GM21367 (cell line): Measurements from ENCODE around the gene DCTD.

ENCODE experiments used
- ATAC-seq: cut with Tn5 transposase; IDR thresholded peaks from one replicate; pipeline ENCODE4 v1.9.1; 2021; ENCODE audit not compliant: unreplicated experiment

Gene DCTD

DNA sequence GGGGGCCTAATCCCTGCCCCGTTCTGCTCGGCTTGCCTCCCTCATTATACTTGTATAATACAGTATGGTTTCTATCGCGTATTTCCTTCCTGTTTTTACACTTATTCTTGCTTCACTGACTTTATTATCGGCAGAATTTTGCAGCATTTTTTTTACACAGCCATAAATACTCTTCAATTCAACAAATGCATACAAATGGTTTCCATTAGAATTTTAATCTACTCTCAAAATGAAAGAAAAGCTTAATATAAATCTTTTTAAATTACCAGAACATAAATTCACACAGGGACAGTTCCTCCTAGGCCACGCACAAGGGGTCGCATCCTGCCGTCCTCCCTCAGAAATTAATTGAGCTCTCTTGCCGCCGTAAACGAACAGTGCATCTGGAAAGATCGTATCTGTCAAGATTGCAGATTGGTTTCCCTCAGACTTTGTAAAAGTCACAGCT lies 42.9 kb downstream of the DCTD start:
- no peak for ATAC-seq

DNA sequence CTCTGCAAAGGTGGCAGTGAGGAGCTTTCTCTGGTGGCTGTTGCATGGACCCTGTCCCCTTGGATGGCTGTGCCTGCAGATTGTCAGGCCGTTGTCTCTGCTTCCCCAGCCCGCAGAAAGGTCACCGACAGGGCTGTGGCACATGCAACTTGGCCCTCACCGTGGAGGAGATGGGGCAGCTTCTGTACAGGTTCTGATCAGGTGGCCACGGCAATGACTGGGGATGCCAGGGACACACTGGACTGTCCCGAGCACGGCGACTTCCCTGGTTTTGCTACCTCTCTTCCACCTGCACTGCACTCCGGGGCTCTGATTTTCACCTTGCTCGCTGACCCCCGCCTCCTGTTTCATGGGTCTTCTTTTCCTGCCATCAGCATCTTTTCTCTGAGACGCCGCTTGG lies 43.5 kb downstream of the DCTD start:
- no peak for ATAC-seq

DNA sequence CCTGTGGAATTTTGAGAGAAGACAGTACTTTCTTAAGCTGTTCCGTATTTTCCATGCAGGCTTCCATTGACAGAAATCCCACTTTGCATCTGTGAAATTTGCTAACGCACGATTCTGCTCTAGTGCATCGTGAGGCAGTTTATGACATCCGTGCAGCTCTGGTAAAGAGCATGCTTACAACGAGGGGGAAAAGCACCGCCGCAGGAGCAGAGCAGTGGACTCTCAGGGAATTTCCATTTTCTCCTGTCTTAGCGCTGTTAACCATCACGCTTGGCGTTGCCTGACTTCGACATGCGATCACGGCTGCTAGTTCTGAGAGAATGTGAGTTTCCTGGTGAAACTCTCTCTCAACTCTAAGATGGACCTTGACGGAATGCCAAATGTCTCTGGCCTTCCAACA lies 43.9 kb downstream of the DCTD start:
- no peak for ATAC-seq

DNA sequence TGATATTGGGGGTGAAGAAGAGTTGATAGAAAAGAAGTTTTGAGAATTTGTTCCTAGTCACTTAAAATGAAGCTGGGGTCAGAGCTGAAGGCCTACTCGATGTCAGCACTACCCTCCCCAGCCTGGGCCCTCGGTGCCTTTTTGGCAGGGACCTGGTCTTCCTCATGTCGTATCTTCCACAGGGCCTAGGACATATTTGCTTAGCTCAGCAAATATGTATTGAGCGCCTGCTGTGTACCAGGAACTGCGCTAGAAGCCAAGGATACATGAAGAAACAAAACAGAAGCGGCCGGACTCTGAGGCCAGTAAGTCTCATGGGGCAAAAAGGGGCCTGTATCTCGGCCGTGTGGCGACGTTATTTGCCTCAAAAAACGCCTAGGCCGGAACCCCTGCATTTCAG lies 44.3 kb downstream of the DCTD start:
- ATAC-seq: no peak

DNA sequence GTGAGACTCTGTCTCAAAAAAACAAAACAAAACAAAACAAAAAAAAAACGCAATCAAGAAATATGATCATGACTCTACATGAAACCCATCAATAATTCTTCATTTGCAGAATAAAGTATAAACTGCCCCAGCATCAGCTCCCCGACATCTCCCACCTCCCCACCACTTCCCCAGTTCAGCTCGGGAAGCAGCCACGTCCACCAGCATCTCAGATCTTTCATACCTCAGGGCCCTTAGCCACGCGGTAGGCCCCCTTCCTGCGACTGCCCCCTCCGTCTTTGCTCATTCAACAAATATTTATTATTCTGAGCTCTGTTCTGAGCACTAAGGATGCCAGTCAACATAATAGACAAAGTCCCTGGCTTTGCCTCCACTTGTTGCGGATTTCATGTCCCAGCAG lies 45.6 kb downstream of the DCTD start:
- ATAC-seq: no peak

DNA sequence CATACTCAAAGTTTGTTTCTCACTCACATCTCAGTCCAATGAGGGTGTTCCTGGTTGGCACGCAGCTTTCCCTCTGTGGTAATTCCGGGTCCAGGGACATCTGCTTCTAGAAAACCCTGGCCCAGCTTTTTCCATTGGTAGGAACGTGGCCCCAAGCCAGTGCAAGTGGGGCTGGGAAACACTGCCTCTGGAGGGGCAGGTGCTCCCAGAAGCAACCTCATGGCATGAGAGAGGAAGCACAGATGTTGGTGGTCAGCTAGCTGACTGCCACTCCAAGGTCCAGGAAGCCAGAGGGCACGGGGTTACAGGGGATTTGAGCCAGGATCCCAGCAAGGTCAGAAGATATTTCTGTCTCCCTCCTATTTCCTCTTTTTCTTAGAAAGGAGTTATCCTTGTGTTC lies 47.5 kb downstream of the DCTD start:
- ATAC-seq: no peak

DNA sequence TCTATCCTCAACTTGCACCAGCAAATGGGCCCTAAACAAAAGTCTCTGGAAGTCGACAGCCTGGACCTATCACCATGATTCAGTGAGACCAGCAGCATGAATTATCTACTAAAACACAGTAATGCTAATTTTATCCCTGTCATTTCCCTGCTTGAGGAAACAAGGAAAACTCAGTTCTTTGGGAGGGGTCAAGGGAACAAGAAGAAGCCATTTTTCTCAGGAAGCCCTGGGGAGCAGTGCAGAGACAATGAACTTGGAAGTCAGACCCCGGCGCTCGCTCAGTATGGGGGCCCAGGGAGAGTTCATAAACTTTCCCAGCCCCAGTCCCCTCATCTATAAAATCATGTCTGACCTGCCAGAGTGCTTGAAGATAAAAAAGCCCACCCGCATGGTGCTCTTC lies 50.4 kb downstream of the DCTD start:
- ATAC-seq: no peak

DNA sequence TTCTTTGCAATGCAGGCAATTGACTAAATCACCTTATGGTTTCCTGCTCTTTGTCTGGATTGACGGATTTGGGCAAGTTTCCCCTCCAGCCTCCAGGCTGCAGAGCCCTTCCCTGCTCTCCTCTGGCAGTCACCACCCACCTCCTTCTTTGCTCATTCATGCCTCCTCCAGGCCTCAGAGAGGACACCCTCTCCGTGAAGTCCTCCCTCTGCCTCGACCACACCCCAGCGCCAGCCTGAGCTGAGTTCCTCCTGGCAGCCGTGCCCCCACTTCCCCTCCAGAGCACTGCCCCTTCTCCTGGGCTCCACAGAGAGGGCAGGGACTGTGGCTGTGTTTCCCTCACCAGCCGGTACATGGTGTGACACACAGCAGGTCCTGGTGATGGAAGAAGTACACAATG lies 53.7 kb downstream of the DCTD start:
- no peak for ATAC-seq

DNA sequence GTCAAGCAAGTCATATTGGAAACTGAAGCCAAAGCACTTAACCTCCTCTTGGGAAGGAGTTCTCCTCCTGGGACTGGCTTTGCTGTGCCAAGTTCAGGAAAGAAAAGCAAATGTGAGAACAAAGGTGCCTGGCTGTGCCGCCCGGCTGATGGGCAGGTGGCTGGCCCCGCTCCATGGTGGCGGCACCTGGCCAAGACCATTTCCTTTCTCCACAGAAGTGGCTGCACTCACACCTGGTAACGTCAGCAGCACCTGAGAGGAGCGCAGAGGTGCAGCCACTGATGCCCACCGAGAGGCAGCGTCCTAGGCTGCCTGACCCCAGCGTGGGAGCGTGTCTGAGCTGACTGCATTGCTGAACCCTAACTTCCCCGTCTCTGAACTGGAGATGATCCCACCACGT lies 54.3 kb downstream of the DCTD start:
- ATAC-seq: no peak

DNA sequence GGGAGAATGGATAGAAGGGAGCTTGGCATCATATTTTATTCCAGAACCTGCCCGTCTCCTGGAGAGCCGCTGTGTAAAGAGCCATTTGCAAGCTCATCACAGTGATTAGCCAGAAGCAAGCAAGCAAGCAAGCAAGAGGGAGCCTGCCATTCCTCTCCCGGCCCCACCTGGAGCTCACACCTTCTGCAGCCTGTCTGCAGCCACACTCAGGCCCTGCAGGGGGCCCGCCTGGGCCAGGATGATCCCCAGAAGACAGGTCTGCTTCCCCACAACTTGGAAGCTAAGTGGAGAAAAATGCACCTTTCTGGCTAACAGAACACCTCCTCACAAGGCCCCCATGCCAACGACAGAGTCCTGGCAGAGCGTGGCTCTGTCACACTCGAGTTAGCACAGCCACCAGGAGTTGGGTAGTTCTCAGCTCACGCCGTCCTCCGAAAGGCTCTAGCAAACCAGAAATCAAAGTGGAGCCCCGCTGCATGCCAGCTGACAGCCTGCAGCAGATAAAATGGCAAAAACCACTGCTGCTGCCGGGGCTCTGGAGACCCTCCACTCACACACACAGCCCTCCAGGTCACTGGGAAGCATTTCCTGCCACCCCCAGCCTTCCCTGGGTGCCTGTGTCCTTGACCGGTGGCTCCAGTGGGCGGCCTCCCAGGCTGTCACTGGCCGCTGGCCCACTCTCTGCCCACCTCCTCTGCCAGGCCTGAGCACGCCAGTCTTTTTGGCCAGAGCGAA lies 54.9 kb downstream of the DCTD start:
- no peak for ATAC-seq

DNA sequence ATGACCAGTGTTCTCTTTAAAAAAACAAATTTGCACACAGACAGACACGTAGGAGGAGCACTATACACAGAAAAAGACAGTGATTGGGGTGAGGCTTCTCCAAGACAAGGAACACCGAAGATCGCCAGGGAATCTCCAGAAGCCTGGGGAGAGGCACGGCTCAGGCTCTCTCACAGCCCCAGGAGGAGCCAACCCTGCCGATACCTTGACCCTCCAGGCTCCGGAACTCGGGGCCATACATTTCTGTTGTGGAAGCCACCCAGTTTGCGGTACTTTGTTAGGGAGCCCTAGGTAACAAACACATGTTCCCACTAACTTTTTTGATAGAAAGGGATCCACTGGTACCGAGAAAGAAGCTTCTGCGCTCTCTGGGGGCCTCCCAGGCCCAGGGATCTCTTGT lies 55.8 kb downstream of the DCTD start:
- ATAC-seq: no peak

DNA sequence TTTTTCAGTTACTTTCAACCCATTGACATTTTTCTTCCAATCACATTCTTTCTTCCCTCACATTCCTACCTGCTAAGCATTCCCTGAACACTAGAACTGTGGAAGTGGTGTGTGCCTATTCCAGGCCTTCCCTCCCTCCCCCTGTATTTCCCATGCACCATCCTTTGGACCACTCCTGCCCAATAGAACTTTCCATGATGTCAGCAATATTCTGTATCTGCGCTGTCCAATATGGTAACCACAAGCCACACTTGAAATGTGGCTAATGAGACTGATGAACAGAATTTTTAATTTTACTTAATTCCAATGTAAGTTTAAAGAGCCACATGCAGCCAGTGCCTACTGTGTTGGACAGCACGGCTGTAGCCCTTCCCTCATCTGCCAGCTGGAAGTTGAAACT lies 57.5 kb downstream of the DCTD start:
- ATAC-seq: no peak

DNA sequence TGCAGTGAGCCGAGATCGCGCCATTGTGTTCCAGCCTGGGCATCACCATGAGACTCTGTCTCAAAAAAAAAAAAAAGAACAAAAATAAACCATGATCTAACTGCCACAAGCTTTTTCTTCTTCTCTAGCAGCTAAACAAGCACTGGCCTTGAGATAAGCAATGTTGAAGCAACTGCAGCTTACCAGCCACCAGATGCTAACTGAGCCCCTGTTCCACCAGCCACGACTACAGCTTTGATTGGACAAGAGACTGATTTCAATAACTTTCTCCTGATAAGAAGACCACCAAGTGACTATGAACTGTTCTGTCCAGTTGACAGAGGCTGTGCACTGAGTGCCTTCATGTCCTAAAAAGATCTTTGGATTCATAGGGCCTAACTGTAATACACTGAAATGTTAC lies 58.5 kb downstream of the DCTD start:
- ATAC-seq: no peak

DNA sequence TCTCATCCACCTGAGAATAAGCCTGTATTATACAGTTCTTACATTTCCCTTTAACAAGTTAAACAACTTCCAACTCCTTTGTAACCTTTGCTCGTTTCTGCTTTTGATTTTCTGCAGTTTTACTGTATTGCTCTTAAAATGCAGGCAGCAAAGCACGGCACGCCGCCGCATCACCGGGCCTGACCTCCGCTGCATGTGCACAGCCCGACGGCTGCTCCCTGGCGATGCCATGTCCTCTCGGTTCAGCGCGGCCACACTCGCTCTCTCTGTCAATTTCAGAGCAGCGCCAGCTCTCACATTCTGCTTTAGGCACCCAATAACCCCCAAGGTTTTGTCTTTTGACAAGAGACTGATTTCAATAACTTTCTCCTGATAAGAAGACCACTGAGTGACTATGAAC lies 60.3 kb downstream of the DCTD start:
- ATAC-seq: no peak

DNA sequence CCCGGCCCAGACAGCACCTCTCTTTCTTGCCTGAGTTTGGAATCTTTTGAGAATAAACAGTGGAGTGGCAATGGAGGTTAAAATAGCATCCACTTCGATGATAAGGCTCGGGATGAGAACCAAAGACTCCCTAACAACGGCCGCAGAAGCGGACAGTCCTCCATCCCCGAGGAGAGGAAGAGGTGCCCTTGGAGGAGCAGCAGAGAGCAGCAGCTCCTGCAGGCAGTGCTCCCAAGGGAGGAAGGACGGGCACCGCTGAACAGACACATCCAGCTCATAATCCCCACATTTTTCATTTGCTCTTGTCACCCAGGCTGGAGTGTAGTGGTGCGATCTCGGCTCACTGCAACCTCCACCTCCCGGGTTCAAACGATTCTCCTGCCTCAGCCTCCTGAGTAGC lies 61.3 kb downstream of the DCTD start:
- no peak for ATAC-seq

DNA sequence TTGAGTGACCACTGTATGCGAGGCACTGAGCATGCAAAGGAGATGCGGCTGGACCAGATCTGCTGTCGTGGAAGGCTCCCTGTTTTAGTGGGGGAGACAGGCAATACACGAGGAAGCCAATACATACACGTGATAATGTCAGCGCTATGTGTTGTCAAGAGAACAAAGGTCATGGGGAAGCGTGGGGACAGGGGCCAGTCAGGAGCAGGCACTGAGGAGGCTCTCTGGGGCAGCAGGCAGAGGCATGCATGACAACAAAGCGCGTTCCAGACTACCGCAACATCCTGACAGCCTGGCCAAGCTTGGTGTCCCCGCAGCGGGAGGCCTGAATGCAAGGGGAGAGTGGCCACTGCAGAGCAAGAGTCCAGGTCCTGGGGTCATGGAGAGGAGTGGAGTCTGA lies 61.9 kb downstream of the DCTD start:
- no peak for ATAC-seq

DNA sequence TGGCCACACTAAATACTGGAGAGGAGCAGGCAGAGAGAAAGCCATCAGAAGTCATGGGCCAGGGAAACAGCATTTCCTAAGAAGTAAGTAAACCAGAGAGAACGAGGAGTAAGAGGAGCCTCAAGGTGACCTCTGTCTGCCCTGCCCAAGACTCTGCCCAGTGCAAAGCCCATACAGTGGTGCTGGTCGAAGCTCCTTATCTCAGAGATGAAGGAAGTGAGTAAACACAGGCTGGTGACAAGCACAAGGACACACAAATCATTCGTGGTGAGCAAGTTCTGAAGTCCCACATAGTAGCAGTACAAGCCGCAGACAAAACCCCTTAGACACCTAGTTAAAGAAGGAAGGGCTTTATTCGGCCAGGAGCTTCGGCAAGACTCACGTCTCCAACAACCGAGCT lies 62.7 kb downstream of the DCTD start:
- no peak for ATAC-seq

DNA sequence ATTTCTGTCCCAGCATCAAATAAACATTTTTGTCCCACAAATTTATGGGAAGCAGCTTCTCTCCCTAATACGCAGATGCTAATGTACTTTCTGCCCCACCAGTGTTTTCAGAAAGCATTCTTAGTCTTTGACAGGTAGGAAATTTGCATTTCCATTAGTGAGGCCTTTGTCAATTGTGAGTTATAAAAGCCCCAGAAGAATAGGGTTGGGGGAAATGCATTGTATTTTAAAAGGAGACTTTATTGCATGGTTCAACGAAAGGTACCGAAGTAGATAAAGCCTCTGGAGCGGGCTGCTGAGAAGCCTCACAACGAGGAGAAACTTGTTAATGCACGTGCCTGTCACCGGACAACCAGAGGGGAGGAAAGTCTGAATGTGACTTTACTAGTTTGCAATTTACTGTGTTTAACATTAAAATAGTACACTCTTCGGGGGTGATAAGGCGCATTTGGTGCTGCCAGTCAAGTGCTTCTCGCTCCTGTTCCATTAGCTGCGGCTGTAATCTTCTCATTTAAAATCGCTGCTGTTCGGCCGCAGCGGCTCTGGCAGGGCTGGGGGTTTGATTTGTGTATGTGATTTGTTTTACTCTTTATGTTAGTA lies 63.4 kb downstream of the DCTD start:
- no peak for ATAC-seq

DNA sequence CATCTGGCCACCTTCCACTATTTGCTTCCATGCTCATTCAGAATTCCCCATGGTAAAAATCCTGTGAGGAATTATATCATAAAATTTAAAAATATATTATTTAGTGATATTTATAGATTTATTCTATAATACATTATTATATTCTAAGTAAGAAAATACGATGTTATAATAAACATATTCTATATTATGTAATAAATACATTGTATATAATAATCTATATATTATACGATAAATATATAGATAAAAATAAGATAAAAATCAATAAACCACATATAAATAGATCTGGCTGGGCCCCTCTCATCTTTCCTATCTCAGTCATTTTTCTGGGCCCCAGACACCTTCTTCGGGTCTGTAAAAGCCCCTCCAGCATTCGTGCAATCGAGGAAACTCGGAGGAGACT lies 68.5 kb downstream of the DCTD start:
- no peak for ATAC-seq

DNA sequence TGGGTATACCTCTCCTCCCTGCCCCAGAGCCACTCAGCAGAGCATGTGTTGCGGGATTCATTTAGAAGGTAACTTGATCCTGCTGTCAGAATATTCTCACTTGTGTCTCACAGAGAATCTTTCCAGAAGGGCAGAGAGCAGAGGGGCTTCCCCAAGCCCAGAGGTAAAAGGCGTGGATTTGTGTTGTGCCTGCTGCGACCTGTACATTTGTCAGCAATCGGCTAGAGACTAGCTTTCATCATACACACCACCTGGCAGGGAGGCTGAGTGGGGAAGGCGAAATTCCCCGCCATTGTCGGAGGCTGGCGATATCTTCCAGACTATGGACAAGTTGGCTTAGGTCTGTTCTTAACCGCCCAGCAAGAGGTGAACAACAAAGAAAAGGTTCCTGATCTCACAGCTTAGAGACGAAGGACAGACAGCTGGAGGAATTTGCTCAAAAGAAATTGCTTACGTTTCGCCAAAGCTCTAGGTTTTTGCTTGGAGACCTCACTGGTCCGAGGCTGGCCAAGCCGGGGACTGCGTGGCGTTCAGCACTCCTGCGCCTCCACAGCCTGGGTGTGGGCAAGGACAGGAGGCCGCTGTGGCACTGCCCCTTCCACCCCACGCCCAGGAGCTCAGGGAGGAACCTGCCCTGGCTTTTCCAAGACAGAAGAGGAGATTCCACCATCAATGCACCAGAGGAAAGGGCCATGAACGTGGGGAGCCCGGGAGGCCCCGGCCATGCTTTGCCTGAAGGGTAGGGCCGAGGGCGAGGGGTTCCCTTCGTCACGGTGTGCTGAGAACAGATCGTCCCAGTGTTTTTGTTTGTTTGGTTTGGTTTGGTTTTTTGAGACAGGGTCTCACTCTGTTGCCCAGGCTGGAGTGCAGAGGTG lies 69.4 kb downstream of the DCTD start:
- no peak for ATAC-seq

DNA sequence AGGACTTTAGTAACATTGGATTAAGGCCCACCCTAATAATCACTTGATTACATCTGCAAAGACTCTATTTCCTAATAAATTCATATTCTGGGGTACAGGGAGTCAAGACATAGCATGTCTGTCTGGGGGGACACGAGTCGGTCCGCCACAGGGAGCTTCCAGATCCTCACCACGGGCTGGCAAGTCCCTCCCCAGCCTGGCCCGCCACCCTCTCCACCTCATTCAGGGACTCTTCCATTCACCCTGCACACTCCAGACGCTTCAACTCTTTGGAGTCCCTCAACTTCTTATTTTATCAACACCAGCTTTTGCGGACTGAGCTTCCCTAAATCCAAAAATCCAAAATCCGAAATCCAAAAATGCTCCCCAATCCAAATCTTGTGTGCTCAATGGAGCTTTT lies 71.2 kb downstream of the DCTD start:
- ATAC-seq: no peak

DNA sequence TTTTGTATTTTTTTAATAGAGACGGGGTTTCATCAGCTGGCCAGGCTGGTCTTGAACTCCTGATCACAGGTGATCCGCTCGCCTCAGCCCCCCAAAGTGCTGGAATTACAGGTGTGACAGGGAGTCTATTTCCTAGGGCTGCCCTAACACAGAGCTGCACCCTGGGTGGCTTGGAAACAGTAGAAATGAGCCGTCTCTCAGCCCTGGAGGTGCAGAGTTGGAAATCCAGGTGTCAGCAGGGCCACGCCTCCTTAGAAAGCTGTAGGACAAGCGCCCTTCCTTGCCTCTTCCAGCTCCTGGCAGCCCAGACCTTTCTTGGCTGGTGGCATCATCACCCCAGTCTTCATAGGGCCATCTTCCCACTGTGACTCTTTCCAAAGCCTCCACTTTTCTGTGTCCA lies 71.6 kb downstream of the DCTD start:
- no peak for ATAC-seq
